ENCODE results near the gene SLC7A10. TPM values are rescaled to one million over a fixed set of nuclear protein-coding genes. Genes with fewer than 3 reads are reported as not detected.
"Not testable (repeated sequence)": the region's sequence is repeated elsewhere in the genome, so short reads cannot be mapped to it uniquely, and the experiment has no call there.

Gene SLC7A10
- total RNA-seq, 1 experiment from 2014 or later: not detected

- DNase-seq (ENCODE audit: low read depth): no peak
These were observed 48.2 kb downstream of the SLC7A10 start for GRCh38 chr19:33177417-33177979.

GRCh38 chr19:33176670-33177416, 48.8 kb downstream of the SLC7A10 start:
- DNase-seq (ENCODE audit: low read depth): peak; percentile 99

- DNase-seq (ENCODE audit: low read depth): peak; percentile 37
These were observed 49.6 kb downstream of the SLC7A10 start for GRCh38 chr19:33175886-33176669.

GRCh38 chr19:33175156-33175782, 50.4 kb downstream of the SLC7A10 start:
- DNase-seq (ENCODE audit: low read depth): no peak

- DNase-seq (ENCODE audit: low read depth): no peak
These were observed 51.5 kb downstream of the SLC7A10 start for GRCh38 chr19:33174186-33174585.

GRCh38 chr19:33171916-33172359, 53.7 kb downstream of the SLC7A10 start:
- no peak for DNase-seq (ENCODE audit: low read depth)

GRCh38 chr19:33171222-33171795, 54.3 kb downstream of the SLC7A10 start:
- DNase-seq (ENCODE audit: low read depth): no peak

- DNase-seq (ENCODE audit: low read depth): no peak
These were observed 57.1 kb downstream of the SLC7A10 start for GRCh38 chr19:33168528-33168927.

GRCh38 chr19:33167438-33167837, 58.2 kb downstream of the SLC7A10 start:
- DNase-seq (ENCODE audit: low read depth): no peak

- DNase-seq (ENCODE audit: low read depth): not testable (repeated sequence)
These were observed 59.6 kb downstream of the SLC7A10 start for GRCh38 chr19:33166037-33166436.

- DNase-seq (ENCODE audit: low read depth): no peak
These were observed 62.2 kb downstream of the SLC7A10 start for GRCh38 chr19:33163481-33163880.

GRCh38 chr19:33161201-33161600, 64.4 kb downstream of the SLC7A10 start:
- DNase-seq (ENCODE audit: low read depth): no peak

- DNase-seq (ENCODE audit: low read depth): no peak
These were observed 65.8 kb downstream of the SLC7A10 start for GRCh38 chr19:33159893-33160292.

- DNase-seq (ENCODE audit: low read depth): no peak
These were observed 66.5 kb downstream of the SLC7A10 start for GRCh38 chr19:33159149-33159548.

Other genes starting within 250 kb of the SLC7A10 start
- 4.4 and 5.9 TPM in 2 replicates for gene RHPN2, start 161.0 kb downstream of the SLC7A10 start, total RNA-seq (2014; rRNA removed)
- 4.0 and 4.5 TPM in 2 replicates for gene GPATCH1, start 144.7 kb downstream of the SLC7A10 start, total RNA-seq (2014; rRNA removed)
- gene WDR88, start 93.7 kb downstream of the SLC7A10 start, total RNA-seq (2014; rRNA removed): not detected in 2 replicates
- gene LRP3, start 31.5 kb downstream of the SLC7A10 start, total RNA-seq (2014; rRNA removed): 63.6 and 67.1 TPM in 2 replicates
- 0.17 and 0.19 TPM in 2 replicates for gene CEBPA, start 76.7 kb upstream of the SLC7A10 start, total RNA-seq (2014; rRNA removed)
- 17.3 TPM in 2 replicates for gene CEBPG, start 147.9 kb upstream of the SLC7A10 start, total RNA-seq (2014; rRNA removed)